Tibial artery (tissue), 4 donors: ENCODE results near the gene TEX48.

Experiments
- DNase-seq, 2 donors: peaks; one replicate each; pipeline ENCODE4 v3.0.0-alpha.2; 2019
- H3K27ac ChIP-seq, 2 donors: fragments of 200-600 bp; sonication (generic) in 1 of 2; 1 replicate in 1 of 2; 2 replicates in 1 of 2; pipeline ENCODE4 v1.5.1; 2018 to 2019; ENCODE audit warnings: mild to moderate bottlenecking in 1 of 2
- H3K27me3 ChIP-seq, 2 donors: fragments of 200-600 bp; sonication (generic) in 1 of 2; one replicate each; pipeline versions ENCODE4 v1.5.1 to v1.6.0; 2016 to 2019
- H3K36me3 ChIP-seq, 3 donors: fragments of 200-600 bp; sonication (generic) in 2 of 3; one replicate each; pipeline ENCODE4 v1.5.1; 2016 to 2019; ENCODE audit warnings: mild to moderate bottlenecking in 2 of 3
- H3K4me1 ChIP-seq, 4 donors: fragments of 200-600 bp; sonication (generic) in 2 of 4; 1 replicate in 3 of 4; 2 replicates in 1 of 4; pipeline ENCODE4 v1.5.1; 2016 to 2019
- H3K4me3 ChIP-seq, 2 donors: fragments of 200-600 bp; sonication (generic) in 1 of 2; 1 replicate in 1 of 2; 2 replicates in 1 of 2; pipeline ENCODE4 v1.5.1; 2018 to 2019; ENCODE audit warnings: mild to moderate bottlenecking in 2 of 2
- H3K9me3 ChIP-seq, 3 donors: fragments of 200-600 bp; sonication (generic) in 1 of 3; one replicate each; pipeline ENCODE4 v1.5.1; 2016 to 2019
- CTCF ChIP-seq, 2 experiments: fragments of 200-600 bp in 1 of 2; fragments of 450-650 bp in 1 of 2; IDR thresholded peaks; one replicate each; pipeline ENCODE4 v1.5.1; 2017 to 2019; ENCODE audit warnings: antibody characterized with exemption in 2 of 2, mild to moderate bottlenecking in 1 of 2, moderate library complexity in 1 of 2
- intact Hi-C: fragments of 100-400 bp; cut with DNase I; formaldehyde crosslinking; loops from one replicate; pipeline ENCODE4 v1.15.0; 2023; ENCODE audit warnings: low total_unique reads

The TEX48 gene

GRCh38 chr9:114681594-114682332, at the start of gene TEX48:
Gene TEX48, minus strand, starts transcription at chr9:114682192. Its CDS starts 10,469 bp downstream, at chr9:114671723.
- DNase-seq: peak in 1 of 2 donors; percentile 28
- no peaks in the 10 kb centered on the region for H3K27me3 ChIP-seq
- H3K36me3 ChIP-seq: no peaks in the 10 kb centered on the region
- intact Hi-C loops: no loop called here
- no peaks in the 10 kb centered on the region for H3K4me1 ChIP-seq
- no peak within 1 kb of the TSS for H3K27ac ChIP-seq
- no peaks in the 10 kb centered on the region for H3K9me3 ChIP-seq
- TF ChIP-seq CTCF (IDR thresholded peaks at IDR 0.05): peak; percentile 35 to 52
- H3K4me3 ChIP-seq: no peak within 1 kb of the TSS

- Histone ChIP-seq H3K4me1 (no peaks in the 10 kb centered on the region), H3K36me3 (no peaks in the 10 kb centered on the region), H3K9me3 (no peaks in the 10 kb centered on the region), H3K27ac (no peak overlapping the region), H3K27me3 (no peaks in the 10 kb centered on the region), H3K4me3 (no peak overlapping the region)
- intact Hi-C loops: no loop called here
- no peak for TF ChIP-seq CTCF (IDR thresholded peaks at IDR 0.05)
- DNase-seq: no peak
These were observed 49.7 kb upstream of the TEX48 start for GRCh38 chr9:114731701-114732100.

GRCh38 chr9:114729706-114730105, 47.7 kb upstream of the TEX48 start:
- Histone ChIP-seq H3K36me3 (no peaks in the 10 kb centered on the region), H3K4me1 (no peaks in the 10 kb centered on the region), H3K9me3 (no peaks in the 10 kb centered on the region), H3K27me3 (no peaks in the 10 kb centered on the region), H3K27ac (no peak overlapping the region), H3K4me3 (no peak overlapping the region)
- DNase-seq: no peak
- no peak for TF ChIP-seq CTCF (IDR thresholded peaks at IDR 0.05)
- intact Hi-C loops: no loop called here

GRCh38 chr9:114725930-114726329, 43.9 kb upstream of the TEX48 start:
- intact Hi-C loops: no loop called here
- H3K36me3 ChIP-seq: no peaks in the 10 kb centered on the region
- DNase-seq: no peak
- H3K9me3 ChIP-seq: no peaks in the 10 kb centered on the region
- H3K4me1 ChIP-seq: no peaks in the 10 kb centered on the region
- no peak overlapping the region for H3K27ac ChIP-seq
- no peak for TF ChIP-seq CTCF (IDR thresholded peaks at IDR 0.05)
- no peak overlapping the region for H3K4me3 ChIP-seq
- peaks cover 0 to 10% of the 10 kb centered on the region in 2 donors for H3K27me3 ChIP-seq

- no peak for TF ChIP-seq CTCF (IDR thresholded peaks at IDR 0.05)
- no peak overlapping the region for H3K4me3 ChIP-seq
- H3K27ac ChIP-seq: no peak overlapping the region
- H3K4me1 ChIP-seq: no peaks in the 10 kb centered on the region
- no peaks in the 10 kb centered on the region for H3K9me3 ChIP-seq
- intact Hi-C loops: no loop called here
- peaks cover 0 to 17% of the 10 kb centered on the region in 2 donors for H3K27me3 ChIP-seq
- no peak for DNase-seq
- no peaks in the 10 kb centered on the region for H3K36me3 ChIP-seq
These were observed 42.8 kb upstream of the TEX48 start for GRCh38 chr9:114724744-114725143.
